Measurements from ENCODE around the gene NDUFA5.

NDUFA5 gene

GRCh38 chr7:123557398-123558288 lies at the start of gene NDUFA5:
NDUFA5 (minus strand) TSS chr7:123557818; CDS start chr7:123557795, 23 bp downstream.
- peak; percentile 95 for DNase-seq

DNA sequence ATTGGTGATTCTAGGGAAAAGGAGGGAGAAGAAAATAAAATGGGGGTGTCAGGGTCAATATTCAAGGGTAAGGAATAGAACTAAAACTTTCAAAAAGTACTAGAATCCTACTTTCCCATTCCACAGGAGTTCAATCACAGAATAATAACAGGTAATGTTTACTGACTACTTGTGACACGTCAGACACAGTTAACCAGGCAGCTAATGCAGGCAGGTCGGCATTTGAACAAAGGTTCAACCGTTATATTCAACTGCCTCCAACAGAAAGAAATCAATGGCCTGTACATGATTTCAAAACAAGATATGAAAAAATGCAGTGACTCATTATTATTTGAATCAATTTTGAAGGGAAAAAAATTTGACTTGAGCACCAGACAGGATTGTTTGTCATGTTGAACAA lies 47.1 kb upstream of the NDUFA5 start:
- no peak for DNase-seq

DNA sequence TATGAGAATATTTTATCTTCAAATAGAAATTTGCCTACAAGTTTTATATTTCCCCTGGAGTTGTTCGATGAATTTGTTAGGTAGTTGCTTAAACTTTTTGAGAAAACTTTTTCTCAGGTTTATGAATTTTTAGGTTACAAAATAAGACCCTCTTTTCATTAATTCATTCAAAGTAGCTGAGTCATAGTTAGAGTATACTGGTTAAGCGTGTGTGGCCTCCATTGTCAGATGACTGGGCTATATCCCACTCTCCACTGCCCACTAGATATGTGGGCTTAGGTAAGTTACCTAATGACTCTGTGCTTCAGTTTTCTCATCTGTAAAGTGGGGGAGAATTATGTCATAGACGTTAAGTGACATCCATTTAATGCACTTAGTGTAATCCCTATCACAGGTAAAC lies 45.0 kb upstream of the NDUFA5 start:
- DNase-seq = no peak

- DNase-seq = no peak
Observed at GRCh38 chr7:123601530-123601929, 43.9 kb upstream of the NDUFA5 start, which contains the start of gene ASB15. ASB15 (plus strand) TSS chr7:123601821; CDS start chr7:123614503, 12,682 bp downstream.

- no peak for DNase-seq
Observed at GRCh38 chr7:123600876-123601275, 43.3 kb upstream of the NDUFA5 start.

DNA sequence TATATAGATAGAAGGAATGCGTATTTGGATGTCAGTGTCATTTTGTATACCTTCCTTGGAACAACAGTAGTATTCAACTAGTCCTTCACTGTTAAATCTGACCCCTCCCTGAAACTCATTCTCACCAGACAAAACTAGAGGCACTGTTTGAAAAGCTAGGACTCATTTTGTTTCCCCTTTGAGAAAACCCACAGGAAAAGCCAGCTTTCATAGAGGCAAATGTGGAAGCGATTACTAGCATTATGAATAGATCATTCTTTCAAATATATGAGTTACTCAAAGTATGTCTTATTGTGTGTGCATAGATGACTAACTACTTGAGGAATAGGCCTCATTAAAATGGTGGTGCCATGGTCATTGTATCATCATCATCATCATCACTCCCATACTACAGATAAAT lies 42.1 kb upstream of the NDUFA5 start:
- DNase-seq = no peak

DNA sequence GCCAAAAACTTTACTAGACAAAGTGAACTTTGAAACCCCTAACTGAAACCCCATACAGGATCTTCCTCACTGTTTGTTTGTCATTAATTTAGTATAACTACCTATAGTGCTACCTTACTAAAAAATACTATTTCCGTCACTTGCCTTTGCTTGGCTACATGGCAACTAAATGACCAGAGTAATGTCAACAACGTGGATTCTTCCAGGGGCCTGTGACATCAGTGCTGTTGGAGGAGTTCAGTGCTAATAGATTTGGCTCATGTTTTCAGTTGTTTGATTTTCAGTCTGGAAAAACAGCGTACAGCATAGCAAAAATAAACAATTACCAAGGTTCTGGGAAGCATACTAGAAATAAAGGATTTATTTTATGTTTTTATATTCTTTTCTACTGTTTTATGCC lies 41.0 kb upstream of the NDUFA5 start:
- no peak for DNase-seq

DNA sequence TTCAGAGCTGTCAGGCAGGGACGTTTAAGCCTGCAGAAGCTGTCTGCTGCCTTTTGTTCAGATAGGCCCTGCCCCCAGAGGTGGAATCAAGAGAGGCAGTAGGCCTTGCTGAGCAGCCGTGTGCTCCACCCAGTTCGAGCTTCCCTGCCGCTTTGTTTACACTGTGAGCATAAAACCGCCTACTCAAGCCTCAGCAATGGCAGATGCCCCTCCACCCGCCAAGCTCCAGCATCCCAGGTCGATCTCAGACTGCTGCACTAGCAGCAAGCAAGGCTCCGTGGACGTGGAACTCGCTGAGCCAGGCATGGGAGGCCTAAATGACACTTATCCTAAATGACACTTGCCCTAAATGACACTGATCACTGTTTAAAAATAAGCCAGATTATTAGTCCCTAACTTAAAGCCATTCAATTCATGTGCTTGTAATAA lies 37.2 kb upstream of the NDUFA5 start:
- no peak for DNase-seq

GRCh38 chr7:123588376-123588775 lies 30.8 kb upstream of the NDUFA5 start:
- no peak for DNase-seq

- DNase-seq = no peak
Observed at GRCh38 chr7:123583821-123584220, 26.2 kb upstream of the NDUFA5 start.

DNA sequence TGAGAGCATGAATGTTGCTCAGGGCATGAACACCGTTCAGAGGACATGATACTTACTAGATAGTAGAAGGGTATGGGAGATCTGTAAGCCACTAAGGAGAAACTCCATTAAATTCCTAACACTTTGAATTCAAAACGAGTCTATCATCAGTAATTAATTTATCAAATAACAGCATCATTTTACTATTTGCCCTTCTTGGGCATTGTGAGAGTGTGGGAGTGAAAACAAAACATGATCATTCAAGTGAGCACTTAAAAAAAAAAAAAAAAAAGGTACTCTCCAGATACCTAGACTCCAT lies 23.5 kb upstream of the NDUFA5 start:
- DNase-seq = no peak

- DNase-seq = no peak
Observed at GRCh38 chr7:123580406-123581161, 23.0 kb upstream of the NDUFA5 start.

DNA sequence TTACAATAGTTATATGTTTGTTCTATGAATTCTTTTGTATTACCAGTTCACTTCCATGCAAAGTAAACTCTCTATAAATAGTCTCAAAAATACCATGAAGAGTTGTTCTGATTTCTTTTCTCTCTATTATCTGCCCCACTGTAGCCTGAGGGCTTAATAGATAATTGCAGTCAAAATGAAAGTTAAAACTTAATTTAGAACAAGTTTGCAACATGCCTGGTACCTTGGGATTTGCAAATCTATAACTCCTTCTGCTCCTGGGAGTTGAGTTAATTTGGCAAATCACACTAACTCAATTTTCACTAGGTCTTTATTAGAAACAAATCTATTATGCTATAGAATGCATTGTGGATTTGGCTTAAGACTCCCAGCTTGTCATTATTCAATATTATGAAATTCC lies 21.8 kb upstream of the NDUFA5 start:
- no peak for DNase-seq

DNA sequence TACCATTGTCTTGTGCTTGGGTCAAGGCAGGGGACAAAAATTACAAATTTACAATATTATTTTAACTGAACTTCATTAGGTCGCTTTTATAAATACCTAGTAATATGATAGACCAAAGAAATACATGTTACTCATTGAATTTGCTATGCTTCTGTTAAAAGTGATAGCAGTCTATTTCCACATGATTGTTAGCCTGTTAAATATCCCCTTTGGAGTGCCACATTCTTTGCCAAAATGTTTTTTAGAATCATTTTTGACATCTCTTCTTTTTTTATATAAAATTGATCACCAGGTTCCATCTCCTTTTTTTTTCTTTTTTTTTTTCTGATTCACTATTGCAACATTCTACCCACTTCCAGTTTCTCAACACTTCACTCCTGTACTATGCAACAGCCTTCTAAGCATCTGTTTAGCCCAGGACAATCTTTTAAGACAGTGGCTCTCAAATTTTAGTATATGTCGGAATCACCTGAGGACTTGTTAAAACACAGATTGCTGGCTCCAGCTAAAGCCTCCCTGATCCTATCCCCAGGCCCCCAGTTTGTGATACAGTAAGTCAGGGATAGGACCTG lies 16.4 kb upstream of the NDUFA5 start:
- no peak for DNase-seq

- no peak for DNase-seq
Observed at GRCh38 chr7:123573341-123573740, 15.7 kb upstream of the NDUFA5 start.

GRCh38 chr7:123571684-123572083 lies 14.1 kb upstream of the NDUFA5 start:
- no peak for DNase-seq

DNA sequence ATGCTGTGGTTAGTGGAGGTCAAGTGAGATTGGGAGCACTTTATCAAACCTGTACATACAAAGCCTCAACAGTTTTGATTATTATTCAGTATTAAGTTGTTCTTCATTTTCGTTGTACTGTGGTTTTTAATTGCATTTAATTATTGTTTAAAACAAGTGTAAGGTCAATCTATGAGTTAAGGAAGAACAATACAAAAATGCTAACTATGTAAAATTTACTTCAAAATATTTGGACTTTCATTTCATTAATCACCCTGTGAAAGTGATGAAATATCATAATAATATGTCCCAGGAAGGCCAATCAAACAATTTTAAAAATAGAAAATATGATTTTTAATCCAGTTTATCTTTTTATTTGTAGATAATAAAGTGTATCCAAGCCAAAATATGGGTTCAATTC lies 13.6 kb upstream of the NDUFA5 start:
- DNase-seq = no peak

- no peak for DNase-seq
Observed at GRCh38 chr7:123570390-123571182, 13.0 kb upstream of the NDUFA5 start.

DNA sequence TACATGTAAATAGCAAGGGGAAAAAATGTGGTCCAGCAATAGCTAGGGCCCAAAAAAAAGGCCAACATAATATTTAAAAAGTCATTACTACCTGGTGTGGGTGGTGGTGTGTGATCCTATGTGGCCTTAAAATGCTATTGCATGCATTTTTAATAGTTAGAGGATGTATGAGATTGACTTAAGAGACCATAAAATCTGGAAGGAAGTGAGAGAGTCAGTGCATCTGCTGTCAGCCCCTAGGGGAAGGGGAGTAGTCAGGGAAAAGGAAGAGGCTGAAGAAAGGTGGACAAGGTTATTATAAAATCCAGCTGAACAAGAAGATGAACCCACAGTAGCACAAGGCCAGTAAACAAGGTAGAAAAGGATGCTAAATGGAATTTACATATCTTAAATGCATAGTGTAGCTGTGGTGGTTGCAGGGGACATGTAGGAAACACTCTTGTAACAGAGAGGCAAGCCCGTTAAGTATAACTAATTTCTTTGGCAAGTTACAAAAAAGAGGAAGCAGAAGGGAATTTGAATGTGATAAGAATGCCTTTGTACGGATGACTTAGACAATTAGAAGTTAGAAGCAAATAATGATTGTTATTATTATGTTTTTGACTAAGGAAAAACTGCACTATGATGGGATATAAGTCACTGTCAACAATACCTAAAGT lies 11.9 kb upstream of the NDUFA5 start:
- DNase-seq = no peak

DNA sequence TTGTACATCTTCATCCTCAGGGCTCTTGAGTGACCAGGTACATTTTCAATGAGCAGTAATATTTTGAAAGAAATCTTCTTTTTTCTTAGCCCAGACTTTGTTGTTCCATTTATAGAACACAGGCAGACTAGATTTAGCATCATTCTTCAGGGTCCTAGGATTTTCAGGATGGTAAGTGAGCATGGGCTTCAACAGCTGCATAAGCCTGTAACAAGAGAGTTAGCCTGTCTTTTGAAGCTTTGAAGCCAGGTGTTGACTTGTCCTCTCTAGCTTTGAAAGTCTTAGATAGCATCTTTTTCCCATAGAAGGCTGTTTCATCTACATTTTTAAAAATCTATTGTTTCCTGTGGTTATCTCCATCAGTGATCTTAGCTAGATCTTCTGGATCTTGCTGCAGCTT lies 4.5 kb upstream of the NDUFA5 start:
- DNase-seq = no peak

- no peak for DNase-seq
Observed at GRCh38 chr7:123558289-123558874, 764 bp upstream of the NDUFA5 start.

- no peak for DNase-seq
Observed at GRCh38 chr7:123557016-123557397, 611 bp downstream of the NDUFA5 start.
